Lower leg skin (tissue), 3 donors: ENCODE measurements around the gene GOSR1.

Source experiments
- POLR2A ChIP-seq, 2 donors: fragments of 450-650 bp; IDR thresholded peaks; one replicate each; pipeline ENCODE4 v1.6.1; 2016 to 2017; ENCODE audit warnings: antibody characterized with exemption in 2 of 2, mild to moderate bottlenecking in 1 of 2, moderate library complexity in 1 of 2
- TF ChIP-seq, protein P1 (sequence below), 3 donors: fragments of 450-650 bp; IDR thresholded peaks; one replicate each; pipeline ENCODE4 v1.5.1; 2016; ENCODE audit warnings: antibody characterized with exemption in 3 of 3, mild to moderate bottlenecking in 3 of 3, moderate library complexity in 2 of 3

DNA sequence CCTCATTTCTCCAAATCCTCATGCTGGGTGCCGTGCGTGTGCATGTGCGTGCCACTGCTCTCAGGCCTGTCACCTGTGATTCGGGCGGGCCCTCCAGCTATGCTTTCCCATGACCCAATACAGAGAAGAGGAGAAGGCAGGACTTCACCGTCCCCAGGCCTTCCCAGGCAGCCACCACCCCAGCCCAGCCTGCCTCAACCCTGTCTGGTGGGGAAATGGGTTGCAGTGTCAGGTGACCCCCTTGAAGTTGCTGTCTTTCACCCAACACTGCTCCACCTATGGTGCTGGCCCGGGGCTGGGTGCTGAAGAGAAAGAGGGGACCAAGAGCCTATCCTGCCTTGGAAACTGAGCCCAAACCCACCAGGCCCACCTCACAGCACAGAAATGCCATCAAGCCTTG lies 94.7 kb downstream of the GOSR1 start:
- TF ChIP-seq POLR2A (IDR thresholded peaks at IDR 0.05): no peak
- TF ChIP-seq, protein P1, sequence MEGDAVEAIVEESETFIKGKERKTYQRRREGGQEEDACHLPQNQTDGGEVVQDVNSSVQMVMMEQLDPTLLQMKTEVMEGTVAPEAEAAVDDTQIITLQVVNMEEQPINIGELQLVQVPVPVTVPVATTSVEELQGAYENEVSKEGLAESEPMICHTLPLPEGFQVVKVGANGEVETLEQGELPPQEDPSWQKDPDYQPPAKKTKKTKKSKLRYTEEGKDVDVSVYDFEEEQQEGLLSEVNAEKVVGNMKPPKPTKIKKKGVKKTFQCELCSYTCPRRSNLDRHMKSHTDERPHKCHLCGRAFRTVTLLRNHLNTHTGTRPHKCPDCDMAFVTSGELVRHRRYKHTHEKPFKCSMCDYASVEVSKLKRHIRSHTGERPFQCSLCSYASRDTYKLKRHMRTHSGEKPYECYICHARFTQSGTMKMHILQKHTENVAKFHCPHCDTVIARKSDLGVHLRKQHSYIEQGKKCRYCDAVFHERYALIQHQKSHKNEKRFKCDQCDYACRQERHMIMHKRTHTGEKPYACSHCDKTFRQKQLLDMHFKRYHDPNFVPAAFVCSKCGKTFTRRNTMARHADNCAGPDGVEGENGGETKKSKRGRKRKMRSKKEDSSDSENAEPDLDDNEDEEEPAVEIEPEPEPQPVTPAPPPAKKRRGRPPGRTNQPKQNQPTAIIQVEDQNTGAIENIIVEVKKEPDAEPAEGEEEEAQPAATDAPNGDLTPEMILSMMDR (IDR thresholded peaks at IDR 0.05): no peak
